CD4-positive, alpha-beta T cell treated with Interleukin-12 subunit alpha and Interleukin-12 subunit beta, for 1 hour (primary cell): ENCODE data around the gene TNS3.
"Not testable (repeated sequence)": the region's sequence is repeated elsewhere in the genome, so short reads cannot be mapped to it uniquely, and the experiment has no call there.

Experiments used
- DNase-seq: peaks from one replicate; pipeline ENCODE4 v3.0.0-alpha.2; 2020

The TNS3 gene

GRCh38 chr7:47602272-47603004 lies 20.5 kb upstream of the TNS3 start:
- no peak for DNase-seq

- no peak for DNase-seq
Observed at GRCh38 chr7:47601881-47602249, 20.0 kb upstream of the TNS3 start.

GRCh38 chr7:47601119-47601880 lies 19.4 kb upstream of the TNS3 start:
- no peak for DNase-seq

- no peak for DNase-seq
Observed at GRCh38 chr7:47600199-47601118, 18.5 kb upstream of the TNS3 start.

- no peak for DNase-seq
Observed at GRCh38 chr7:47597379-47597778, 15.5 kb upstream of the TNS3 start.

- no peak for DNase-seq
Observed at GRCh38 chr7:47596502-47597202, 14.7 kb upstream of the TNS3 start.

GRCh38 chr7:47594406-47594805 lies 12.5 kb upstream of the TNS3 start:
- no peak for DNase-seq

- no peak for DNase-seq
Observed at GRCh38 chr7:47591655-47592572, 10.0 kb upstream of the TNS3 start.

GRCh38 chr7:47591089-47591654 lies 9.3 kb upstream of the TNS3 start:
- DNase-seq, result no peak

GRCh38 chr7:47590215-47590614 lies 8.3 kb upstream of the TNS3 start:
- not testable (repeated sequence) for DNase-seq

GRCh38 chr7:47588704-47589225 lies 6.9 kb upstream of the TNS3 start:
- no peak for DNase-seq

GRCh38 chr7:47587976-47588375 lies 6.1 kb upstream of the TNS3 start:
- DNase-seq, result no peak

- no peak for DNase-seq
Observed at GRCh38 chr7:47587351-47587750, 5.4 kb upstream of the TNS3 start.

- DNase-seq, result no peak
Observed at GRCh38 chr7:47586925-47587324, 5.0 kb upstream of the TNS3 start.

- DNase-seq, result not testable (repeated sequence)
Observed at GRCh38 chr7:47586161-47586670, 4.3 kb upstream of the TNS3 start.

- DNase-seq, result no peak
Observed at GRCh38 chr7:47584536-47584895, 2.6 kb upstream of the TNS3 start.

GRCh38 chr7:47583739-47584535 lies 2.0 kb upstream of the TNS3 start:
- DNase-seq, result no peak

- no peak for DNase-seq
Observed at GRCh38 chr7:47582764-47583738, 1.1 kb upstream of the TNS3 start.

- DNase-seq, result no peak
Observed at GRCh38 chr7:47581438-47581803, 490 bp downstream of the TNS3 start.
